Measurements from ENCODE around the gene IZUMO2. TPM values are rescaled to one million over a fixed set of nuclear protein-coding genes. Genes with fewer than 3 reads are reported as not detected.

Gene IZUMO2
- total and polyA plus RNA-seq, 7 donors, result not detected

DNA sequence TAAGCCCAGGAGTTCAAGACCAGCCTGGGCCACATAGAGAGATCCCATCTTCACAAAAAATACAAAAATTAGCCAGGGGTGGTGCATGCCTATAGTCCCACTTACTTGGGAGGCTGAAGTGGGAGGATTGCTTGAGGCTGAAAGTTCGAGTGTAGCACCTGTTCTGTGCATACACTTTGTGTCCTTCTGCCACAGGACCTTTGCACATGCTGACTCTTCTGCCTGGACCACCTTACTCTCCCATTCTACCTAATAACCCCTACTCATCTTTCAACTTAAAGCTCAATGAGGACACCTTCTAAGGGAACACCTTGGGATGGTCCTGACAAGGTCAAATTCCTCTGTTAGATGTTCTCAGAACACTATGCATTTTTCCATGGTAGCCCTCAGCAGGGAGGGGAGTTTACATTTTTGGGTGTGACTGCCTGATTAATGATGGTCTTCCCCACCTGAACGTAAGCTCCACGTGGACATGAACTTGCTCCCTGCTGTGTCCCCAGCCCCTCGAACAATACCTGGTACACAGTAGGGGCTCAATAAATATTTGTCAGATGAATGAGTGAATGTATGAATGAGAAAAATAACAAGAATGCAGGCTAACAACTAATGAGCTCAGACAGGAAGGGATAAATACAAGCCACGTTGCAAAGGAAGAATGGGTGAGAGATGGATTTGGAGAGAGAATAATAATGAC is 11.2 kb upstream of the IZUMO2 start:
- H3K4me3 ChIP-seq, result no peak overlapping the region
- ATAC-seq (no peak), DNase-seq (no peak)
- TF ChIP-seq, protein P1, sequence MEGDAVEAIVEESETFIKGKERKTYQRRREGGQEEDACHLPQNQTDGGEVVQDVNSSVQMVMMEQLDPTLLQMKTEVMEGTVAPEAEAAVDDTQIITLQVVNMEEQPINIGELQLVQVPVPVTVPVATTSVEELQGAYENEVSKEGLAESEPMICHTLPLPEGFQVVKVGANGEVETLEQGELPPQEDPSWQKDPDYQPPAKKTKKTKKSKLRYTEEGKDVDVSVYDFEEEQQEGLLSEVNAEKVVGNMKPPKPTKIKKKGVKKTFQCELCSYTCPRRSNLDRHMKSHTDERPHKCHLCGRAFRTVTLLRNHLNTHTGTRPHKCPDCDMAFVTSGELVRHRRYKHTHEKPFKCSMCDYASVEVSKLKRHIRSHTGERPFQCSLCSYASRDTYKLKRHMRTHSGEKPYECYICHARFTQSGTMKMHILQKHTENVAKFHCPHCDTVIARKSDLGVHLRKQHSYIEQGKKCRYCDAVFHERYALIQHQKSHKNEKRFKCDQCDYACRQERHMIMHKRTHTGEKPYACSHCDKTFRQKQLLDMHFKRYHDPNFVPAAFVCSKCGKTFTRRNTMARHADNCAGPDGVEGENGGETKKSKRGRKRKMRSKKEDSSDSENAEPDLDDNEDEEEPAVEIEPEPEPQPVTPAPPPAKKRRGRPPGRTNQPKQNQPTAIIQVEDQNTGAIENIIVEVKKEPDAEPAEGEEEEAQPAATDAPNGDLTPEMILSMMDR (IDR thresholded peaks at IDR 0.05), result no peak
- peaks cover 0 to 2% (median 1%) of the 10 kb centered on the region in 3 donors for H3K27me3 ChIP-seq (ENCODE audit: insufficient read depth in 3 of 3, low read length in 2 of 3)
- 65 to 75% (median 68%) methylated on average over 5 of the region's 5 CpGs for whole genome bisulfite sequencing, 3 donors
- H3K36me3 ChIP-seq (ENCODE audit: insufficient read depth in 1 of 2, low read depth in 1 of 2), result no peaks in the 10 kb centered on the region
- H3K27ac ChIP-seq, result no peak overlapping the region
- no peaks in the 10 kb centered on the region for H3K4me1 ChIP-seq
- no peaks in the 10 kb centered on the region for H3K9me3 ChIP-seq
- intact Hi-C loops (cut with DNase I), result no loop called here

DNA sequence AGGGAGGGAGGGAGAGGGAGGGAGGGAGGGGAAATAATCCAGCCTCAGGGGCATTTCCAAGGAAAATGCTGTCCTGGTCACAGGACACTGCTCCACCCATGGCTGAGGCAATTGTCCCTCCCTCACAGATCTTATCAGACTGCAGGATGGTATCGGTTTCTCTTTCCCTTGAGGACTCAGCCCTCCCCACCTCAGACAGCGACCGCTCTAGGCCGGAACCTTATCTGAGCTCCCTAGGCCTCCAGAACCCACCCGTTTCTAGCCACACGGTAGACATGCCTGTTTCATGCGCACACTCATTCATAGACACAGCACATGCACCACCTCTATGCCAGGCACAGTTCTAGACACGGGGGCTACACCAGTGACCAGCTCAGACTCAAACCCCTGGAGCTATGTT is 10.0 kb upstream of the IZUMO2 start:
- Histone ChIP-seq H3K9me3 (no peaks in the 10 kb centered on the region), H3K4me1 (no peaks in the 10 kb centered on the region), H3K27me3 (ENCODE audit: insufficient read depth in 3 of 3, low read length in 2 of 3) (peaks cover 0 to 2% (median 1%) of the 10 kb centered on the region in 3 donors), H3K27ac (no peak overlapping the region), H3K4me3 (no peak overlapping the region), H3K36me3 (ENCODE audit: insufficient read depth in 1 of 2, low read depth in 1 of 2) (no peaks in the 10 kb centered on the region)
- intact Hi-C loops (cut with DNase I), result no loop called here
- TF ChIP-seq, protein P1 (IDR thresholded peaks at IDR 0.05), result no peak
- ATAC-seq, result no peak
- DNase-seq, result no peak
- 58 to 78% (median 74%) methylated on average over 7 to 8 of the region's 8 CpGs for WGBS, 3 donors

DNA sequence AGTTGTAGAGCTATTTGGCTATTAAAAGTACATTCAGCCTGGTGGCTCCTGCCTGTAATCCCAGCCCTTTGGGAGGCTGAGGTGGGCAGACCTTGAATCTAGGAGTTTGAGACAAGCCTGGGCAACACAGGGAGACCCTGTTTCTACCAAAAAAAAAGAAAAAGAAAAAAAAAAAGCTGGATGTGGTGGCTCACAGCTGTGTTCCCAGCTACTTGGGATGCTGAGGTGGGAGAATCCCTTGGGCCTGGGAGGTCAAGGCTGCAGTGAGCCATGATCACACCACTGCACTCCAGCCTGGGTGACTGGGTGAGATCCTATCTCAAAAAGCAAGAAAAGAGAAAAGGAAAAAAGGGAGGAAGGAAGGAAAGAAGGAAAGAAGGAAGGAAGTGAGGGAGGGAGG is 9.6 kb upstream of the IZUMO2 start:
- no peak overlapping the region for H3K27ac ChIP-seq
- peaks cover 0 to 5% (median 1%) of the 10 kb centered on the region in 3 donors for H3K27me3 ChIP-seq (ENCODE audit: insufficient read depth in 3 of 3, low read length in 2 of 3)
- TF ChIP-seq, protein P1 (IDR thresholded peaks at IDR 0.05), result no peak
- H3K4me3 ChIP-seq, result no peak overlapping the region
- H3K9me3 ChIP-seq, result no peaks in the 10 kb centered on the region
- intact Hi-C loops (cut with DNase I), result no loop called here
- ATAC-seq, result no peak
- no peaks in the 10 kb centered on the region for H3K4me1 ChIP-seq
- H3K36me3 ChIP-seq (ENCODE audit: insufficient read depth in 1 of 2, low read depth in 1 of 2), result no peaks in the 10 kb centered on the region
- DNase-seq, result no peak

DNA sequence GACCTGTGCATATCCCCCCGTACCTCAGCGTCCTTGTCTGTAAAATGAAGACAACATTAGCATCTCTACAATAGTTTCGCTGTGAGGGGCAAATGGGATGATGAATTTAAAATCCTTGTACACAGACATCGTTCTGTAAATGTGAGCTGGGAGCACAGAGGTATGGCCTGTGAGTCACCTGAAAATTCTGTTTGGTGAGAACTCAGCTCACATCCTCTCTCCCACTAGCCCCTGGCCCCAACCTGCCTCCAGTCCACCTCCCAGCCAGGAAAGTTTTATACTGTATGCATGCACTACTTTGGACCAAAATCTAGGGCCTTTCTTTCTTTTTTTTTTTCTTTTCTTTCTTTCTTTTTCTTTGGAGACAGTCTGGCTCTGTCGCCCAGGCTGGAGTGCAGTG is 8.7 kb upstream of the IZUMO2 start:
- no peaks in the 10 kb centered on the region for H3K36me3 ChIP-seq (ENCODE audit: insufficient read depth in 1 of 2, low read depth in 1 of 2)
- ATAC-seq (no peak), DNase-seq (no peak)
- no peak overlapping the region for H3K27ac ChIP-seq
- no peaks in the 10 kb centered on the region for H3K4me1 ChIP-seq
- TF ChIP-seq, protein P1 (IDR thresholded peaks at IDR 0.05), result no peak
- peaks cover 0 to 8% (median 1%) of the 10 kb centered on the region in 3 donors for H3K27me3 ChIP-seq (ENCODE audit: insufficient read depth in 3 of 3, low read length in 2 of 3)
- intact Hi-C loops (cut with DNase I), result no loop called here
- no peaks in the 10 kb centered on the region for H3K9me3 ChIP-seq
- 85 to 87% (median 85%) methylated on average over 5 of the region's 5 CpGs for WGBS, 3 donors
- H3K4me3 ChIP-seq, result no peak overlapping the region

DNA sequence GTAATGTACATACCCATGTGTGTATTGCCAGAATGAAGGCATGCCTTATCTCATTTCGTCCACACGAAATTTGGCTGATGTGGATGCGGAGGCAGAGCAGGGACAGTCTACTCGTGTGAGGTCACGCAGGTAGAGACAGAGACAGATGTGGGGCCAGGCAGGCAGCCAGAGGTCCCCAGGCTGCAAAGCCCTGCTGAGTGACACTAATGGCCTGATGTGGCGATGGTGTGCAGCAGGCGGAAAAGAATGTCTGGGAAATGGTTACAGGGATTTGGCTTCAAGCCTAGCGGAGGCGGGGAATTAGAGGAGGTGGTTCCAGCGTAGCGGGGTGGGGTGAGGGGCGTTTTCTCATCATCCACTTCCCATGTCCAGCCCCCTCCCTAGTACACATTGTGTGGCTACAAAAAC is 4.2 kb upstream of the IZUMO2 start:
- peak in 2 of 4 donors; percentile 34 for ATAC-seq

More for the DNA sequence above, 4.2 kb upstream of the IZUMO2 start:
- TF ChIP-seq, protein P1 (IDR thresholded peaks at IDR 0.05), result no peak
- H3K27ac ChIP-seq, result no peak overlapping the region
- no peaks in the 10 kb centered on the region for H3K9me3 ChIP-seq
- no peaks in the 10 kb centered on the region for H3K36me3 ChIP-seq (ENCODE audit: insufficient read depth in 1 of 2, low read depth in 1 of 2)
- H3K4me3 ChIP-seq, result no peak overlapping the region
- no peak for DNase-seq
- intact Hi-C loops (cut with DNase I), result loop anchor here in 1 of 2 donors (5.0 kb wide), 1 partner anchor 90 kb away; no protein-coding TSS in a partner anchor
- no peaks in the 10 kb centered on the region for H3K4me1 ChIP-seq
- peaks cover 0 to 22% (median 6%) of the 10 kb centered on the region in 3 donors for H3K27me3 ChIP-seq (ENCODE audit: insufficient read depth in 3 of 3, low read length in 2 of 3)
- 13 to 21% (median 21%) methylated on average over 12 of the region's 12 CpGs for WGBS, 3 donors

Data from psoas muscle (tissue), 8 donors.